Lower lobe of right lung (tissue), 2 donors: ENCODE measurements around the gene MCTP1. TPM values are rescaled to one million over a fixed set of nuclear protein-coding genes. Genes with fewer than 3 reads are reported as not detected.

ENCODE experiments used
- ATAC-seq, 2 donors: fragments of 200-7000 bp; cut with Tn5 transposase; one replicate each; pipeline ENCODE4 v1.9.1; 2020 to 2022; ENCODE audit warnings: mild to moderate bottlenecking in 2 of 2, moderate library complexity in 2 of 2
- DNase-seq: peaks from one replicate; pipeline ENCODE4 v3.0.0-alpha.2; 2020
- H3K27ac ChIP-seq: fragments of 200-600 bp; one replicate; pipeline ENCODE4 v1.8.0; 2022
- H3K27me3 ChIP-seq: fragments of 200-600 bp; one replicate; pipeline ENCODE4 v1.8.0; 2022; ENCODE audit warnings: low read depth
- H3K36me3 ChIP-seq: fragments of 200-600 bp; one replicate; pipeline ENCODE4 v1.8.0; 2022; ENCODE audit warnings: mild to moderate bottlenecking
- H3K4me1 ChIP-seq: fragments of 200-600 bp; one replicate; pipeline ENCODE4 v1.8.0; 2022
- H3K4me3 ChIP-seq: fragments of 200-600 bp; one replicate; pipeline ENCODE4 v1.8.0; 2022; ENCODE audit warnings: mild to moderate bottlenecking
- H3K9me3 ChIP-seq: fragments of 200-600 bp; one replicate; pipeline ENCODE4 v1.8.0; 2022
- intact Hi-C: fragments of 100-400 bp; cut with DNase I; formaldehyde crosslinking; loops from one replicate; pipeline ENCODE4 v1.11.0; 2022
- total RNA-seq: library from RNA; stranded (reverse); fragmentation: NEBNext Ultra II Directional; extraction: Animal tissue kit (Norgen Biotek cat#: 25700); gene quantifications from one replicate; pipeline ENCODE4 v1.2.1, GENCODE V29; 2021
- TF ChIP-seq, protein P1 (sequence below): fragments of 200-600 bp; IDR thresholded peaks from one replicate; pipeline ENCODE4 v1.8.0; 2022; ENCODE audit warnings: antibody characterized with exemption, mild to moderate bottlenecking
- donor health status: DM: no; HTN: yes; CAD: no; lungs with severe emphysema.

The MCTP1 gene
- total RNA-seq, 1 donor from 2014 or later, result 38.7 TPM

DNA sequence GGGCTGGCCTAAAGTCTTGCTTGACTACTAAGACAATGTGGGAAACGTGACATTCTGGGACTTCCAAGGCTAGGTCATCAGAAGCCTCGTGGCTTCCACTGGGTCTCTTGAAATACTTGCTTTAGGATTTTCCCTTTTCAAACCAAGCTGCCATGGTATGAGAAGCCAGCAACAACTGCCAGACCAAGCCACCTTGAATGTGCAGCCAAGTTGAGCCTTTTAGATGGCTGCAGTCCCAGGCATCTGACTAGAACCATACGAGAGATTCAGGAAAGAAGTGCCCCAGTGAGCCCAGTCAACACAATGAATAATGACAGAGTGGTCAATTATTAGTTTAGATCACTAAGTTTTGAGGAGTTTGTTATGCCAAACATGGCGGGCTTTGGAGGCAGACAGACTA lies 523.1 kb downstream of the MCTP1 start:
- intact Hi-C loops, result no loop called here
- H3K4me3 ChIP-seq, result no peak overlapping the region
- no peak for ATAC-seq
- DNase-seq, result no peak
- H3K27ac ChIP-seq, result no peak overlapping the region
- H3K27me3 ChIP-seq, result no peaks in the 10 kb centered on the region
- no peaks in the 10 kb centered on the region for H3K9me3 ChIP-seq
- no peaks in the 10 kb centered on the region for H3K4me1 ChIP-seq
- TF ChIP-seq, protein P1, sequence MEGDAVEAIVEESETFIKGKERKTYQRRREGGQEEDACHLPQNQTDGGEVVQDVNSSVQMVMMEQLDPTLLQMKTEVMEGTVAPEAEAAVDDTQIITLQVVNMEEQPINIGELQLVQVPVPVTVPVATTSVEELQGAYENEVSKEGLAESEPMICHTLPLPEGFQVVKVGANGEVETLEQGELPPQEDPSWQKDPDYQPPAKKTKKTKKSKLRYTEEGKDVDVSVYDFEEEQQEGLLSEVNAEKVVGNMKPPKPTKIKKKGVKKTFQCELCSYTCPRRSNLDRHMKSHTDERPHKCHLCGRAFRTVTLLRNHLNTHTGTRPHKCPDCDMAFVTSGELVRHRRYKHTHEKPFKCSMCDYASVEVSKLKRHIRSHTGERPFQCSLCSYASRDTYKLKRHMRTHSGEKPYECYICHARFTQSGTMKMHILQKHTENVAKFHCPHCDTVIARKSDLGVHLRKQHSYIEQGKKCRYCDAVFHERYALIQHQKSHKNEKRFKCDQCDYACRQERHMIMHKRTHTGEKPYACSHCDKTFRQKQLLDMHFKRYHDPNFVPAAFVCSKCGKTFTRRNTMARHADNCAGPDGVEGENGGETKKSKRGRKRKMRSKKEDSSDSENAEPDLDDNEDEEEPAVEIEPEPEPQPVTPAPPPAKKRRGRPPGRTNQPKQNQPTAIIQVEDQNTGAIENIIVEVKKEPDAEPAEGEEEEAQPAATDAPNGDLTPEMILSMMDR, result no peak
- no peaks in the 10 kb centered on the region for H3K36me3 ChIP-seq

GRCh38 chr5:94761055-94761454 lies 523.8 kb downstream of the MCTP1 start:
- H3K27ac ChIP-seq, result no peak overlapping the region
- H3K4me1 ChIP-seq, result no peaks in the 10 kb centered on the region
- intact Hi-C loops, result no loop called here
- no peaks in the 10 kb centered on the region for H3K9me3 ChIP-seq
- no peak for ATAC-seq
- H3K4me3 ChIP-seq, result no peak overlapping the region
- H3K27me3 ChIP-seq, result no peaks in the 10 kb centered on the region
- H3K36me3 ChIP-seq, result no peaks in the 10 kb centered on the region
- DNase-seq, result no peak
- TF ChIP-seq, protein P1, result no peak

GRCh38 chr5:94759961-94760360 lies 524.9 kb downstream of the MCTP1 start:
- no peaks in the 10 kb centered on the region for H3K4me1 ChIP-seq
- intact Hi-C loops, result no loop called here
- no peaks in the 10 kb centered on the region for H3K9me3 ChIP-seq
- ATAC-seq (no peak), DNase-seq (no peak)
- no peak overlapping the region for H3K4me3 ChIP-seq
- H3K27ac ChIP-seq, result no peak overlapping the region
- H3K36me3 ChIP-seq, result no peaks in the 10 kb centered on the region
- no peaks in the 10 kb centered on the region for H3K27me3 ChIP-seq
- TF ChIP-seq, protein P1, result no peak

GRCh38 chr5:94759022-94759421 lies 525.9 kb downstream of the MCTP1 start:
- Histone ChIP-seq H3K36me3 (no peaks in the 10 kb centered on the region), H3K27me3 (no peaks in the 10 kb centered on the region), H3K4me1 (no peaks in the 10 kb centered on the region), H3K9me3 (no peaks in the 10 kb centered on the region), H3K27ac (no peak overlapping the region), H3K4me3 (no peak overlapping the region)
- TF ChIP-seq, protein P1, result no peak
- DNase-seq (no peak), ATAC-seq (no peak)
- intact Hi-C loops, result no loop called here

DNA sequence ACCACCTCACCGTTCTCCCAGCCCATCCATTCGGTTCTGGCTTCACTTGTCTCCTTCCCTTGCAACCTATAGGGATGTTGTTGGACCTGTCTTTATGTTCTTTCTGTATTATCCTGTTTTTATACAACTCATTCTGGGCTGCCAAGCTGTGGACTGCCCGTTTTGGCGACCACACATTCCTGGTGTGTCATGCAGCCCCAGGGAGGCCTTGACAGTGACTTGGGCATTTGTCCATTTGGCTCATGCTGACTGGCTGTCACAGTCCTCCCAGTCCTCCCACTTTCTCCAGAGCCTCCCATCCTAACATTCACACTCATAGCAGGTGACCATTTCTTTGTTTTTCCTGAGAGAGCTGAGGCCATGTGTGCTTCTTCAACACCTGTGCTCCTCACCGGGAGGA lies 530.1 kb downstream of the MCTP1 start:
- DNase-seq (no peak), ATAC-seq (no peak)
- no peak overlapping the region for H3K4me3 ChIP-seq
- H3K9me3 ChIP-seq, result no peaks in the 10 kb centered on the region
- H3K36me3 ChIP-seq, result no peaks in the 10 kb centered on the region
- H3K4me1 ChIP-seq, result no peaks in the 10 kb centered on the region
- H3K27me3 ChIP-seq, result no peaks in the 10 kb centered on the region
- TF ChIP-seq, protein P1, result no peak
- intact Hi-C loops, result no loop called here
- H3K27ac ChIP-seq, result no peak overlapping the region

DNA sequence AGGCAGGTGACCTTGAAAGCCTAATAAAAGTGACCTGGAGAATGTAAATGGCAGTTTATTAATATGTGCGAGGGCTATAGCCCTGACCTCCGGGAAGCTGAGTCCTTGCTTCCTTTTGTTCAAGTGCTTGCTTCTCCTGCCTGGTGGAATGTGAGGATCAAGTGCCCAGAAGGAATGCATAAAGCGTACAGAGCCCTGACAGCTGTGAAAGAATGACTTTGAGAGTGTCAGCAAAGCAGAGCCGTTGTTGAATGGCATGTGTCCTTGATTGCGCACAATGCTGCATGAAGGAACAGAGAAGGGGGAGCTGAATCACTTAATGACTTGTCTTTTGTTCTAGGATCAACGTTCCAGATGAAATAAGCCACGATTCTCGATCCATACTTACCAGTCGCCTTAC lies 533.4 kb downstream of the MCTP1 start:
- no peaks in the 10 kb centered on the region for H3K27me3 ChIP-seq
- DNase-seq, result no peak
- intact Hi-C loops, result no loop called here
- no peak overlapping the region for H3K27ac ChIP-seq
- TF ChIP-seq, protein P1, result no peak
- H3K4me3 ChIP-seq, result no peak overlapping the region
- H3K36me3 ChIP-seq, result no peaks in the 10 kb centered on the region
- no peaks in the 10 kb centered on the region for H3K9me3 ChIP-seq
- no peaks in the 10 kb centered on the region for H3K4me1 ChIP-seq
- ATAC-seq, result peak; percentile 85 to 86
